Ishikawa (cell line): ENCODE results near the gene MINDY3.

Source experiments
- TEAD4 ChIP-seq: IDR thresholded peaks from 2 replicates; pipeline ENCODE4 v1.6.1; 2012
- YY1 ChIP-seq: IDR thresholded peaks from 2 replicates; pipeline ENCODE4 v1.6.1; 2012; ENCODE audit warnings: low read depth

- TF ChIP-seq TEAD4 = no peak
- no peak for TF ChIP-seq YY1
Measured at GRCh38 chr10:15897287-15897686, 37.0 kb upstream of the MINDY3 start.
